Endothelial cell of umbilical vein (primary cell): ENCODE results near the gene GOLGA3. TPM values are rescaled to one million over a fixed set of nuclear protein-coding genes. Genes with fewer than 3 reads are reported as not detected.

Experiments
- BruUV-seq: library from RNA; stranded (reverse); fragments of 400-500 nt; replicated peaks from 2 replicates; lab custom pipeline; 2021; lab: Mats Ljungman, UMichigan
- CTCF ChIA-PET: fragments of 300-600, 350-600 bp; sonication (Branson Sonifier 250); formaldehyde crosslinking; loops from one replicate; lab custom pipeline; 2021; ENCODE audit warnings: antibody characterized with exemption, inconsistent platforms; lab: Charles Lee
- POLR2A ChIA-PET: fragments of 300-600, 350-600 bp; sonication (Branson Sonifier 250); formaldehyde crosslinking; loops from one replicate; lab custom pipeline; 2021; ENCODE audit warnings: antibody characterized with exemption, inconsistent platforms; lab: Charles Lee
- DNase-seq: peaks from one replicate; pipeline ENCODE4 v3.0.0-alpha.2; 2011; ENCODE audit warnings: low read depth, low spot score
- FAIRE-seq: peaks from 2 replicates; lab custom pipeline; 2011; peaks lifted over from hg19 to GRCh38; lab: Jason Lieb, UNC
- H2AFZ ChIP-seq: 2 replicates; pipeline ENCODE4 v1.6.0; 2012; ENCODE audit warnings: low read depth, low read length, control low read depth, inconsistent platforms
- H3K27ac ChIP-seq: 2 replicates; pipeline ENCODE4 v1.5.1; 2011; ENCODE audit warnings: low read depth, mild to moderate bottlenecking, control low read depth, low read length, moderate library complexity; ENCODE audit not compliant: insufficient read depth
- H3K27me3 ChIP-seq, 2 experiments: 2 replicates each; pipeline versions ENCODE4 v1.6.0 to v1.6.1; 2011; ENCODE audit warnings: low read length in 2 of 2, mixed read lengths in 1 of 2; ENCODE audit not compliant: control insufficient read depth in 2 of 2, insufficient read depth in 2 of 2
- H3K36me3 ChIP-seq, 2 experiments: 2 replicates in 1 of 2; 3 replicates in 1 of 2; pipeline ENCODE4 v1.5.1; 2011; ENCODE audit warnings: low read length in 2 of 2, mild to moderate bottlenecking in 1 of 2, moderate library complexity in 1 of 2; ENCODE audit not compliant: control insufficient read depth in 2 of 2, insufficient read depth in 2 of 2; ENCODE audit errors: extremely low read depth in 1 of 2
- H3K4me1 ChIP-seq: 3 replicates; pipeline ENCODE4 v1.5.1; 2011; ENCODE audit warnings: mild to moderate bottlenecking, low read length; ENCODE audit not compliant: control insufficient read depth, insufficient read depth; ENCODE audit errors: extremely low read depth
- H3K4me2 ChIP-seq: 2 replicates; pipeline ENCODE4 v1.6.1; 2011; ENCODE audit warnings: low read length, control low read depth, mixed read lengths; ENCODE audit not compliant: insufficient read depth
- H3K4me3 ChIP-seq, 3 experiments: fragments of 200-600 bp in 1 of 3; sonication (generic), shearing (Covaris generic) in 1 of 3; replicated peaks in 1 of 3; 2 replicates each; pipeline ENCODE4 v1.5.1; 2011 to 2016; ENCODE audit warnings: control low read depth in 3 of 3, low read length in 3 of 3, mild to moderate bottlenecking in 2 of 3, inconsistent platforms in 1 of 3, low read depth in 1 of 3, moderate library complexity in 1 of 3; ENCODE audit not compliant: insufficient read depth in 1 of 3
- H3K79me2 ChIP-seq: 2 replicates; pipeline ENCODE4 v1.6.0; 2012; ENCODE audit warnings: low read length, inconsistent platforms; ENCODE audit not compliant: control insufficient read depth, insufficient read depth
- H3K9ac ChIP-seq: replicated peaks from 2 replicates; pipeline ENCODE3; 2011; ENCODE audit warnings: low read length, control low read depth; ENCODE audit not compliant: insufficient read depth; ENCODE audit errors: extremely low read depth
- H3K9me1 ChIP-seq: replicated peaks from 3 replicates; pipeline ENCODE4 v1.6.0; 2011; ENCODE audit warnings: mild to moderate bottlenecking, low read length; ENCODE audit not compliant: control insufficient read depth, insufficient read depth; ENCODE audit errors: extremely low read depth
- H3K9me3 ChIP-seq: replicated peaks from 2 replicates; pipeline ENCODE4 v1.5.1; 2012; ENCODE audit warnings: low read length, inconsistent platforms; ENCODE audit not compliant: control insufficient read depth, insufficient read depth
- H4K20me1 ChIP-seq: replicated peaks from 2 replicates; pipeline ENCODE3; 2011; ENCODE audit warnings: mild to moderate bottlenecking, low read length; ENCODE audit not compliant: control insufficient read depth, insufficient read depth; ENCODE audit errors: extremely low read depth
- CTCF ChIP-seq, 2 donors: IDR thresholded peaks; 1 replicate in 1 of 2; 2 replicates in 1 of 2; pipeline ENCODE4 v1.5.1; 2011; ENCODE audit warnings: low read length in 2 of 2, mild to moderate bottlenecking in 2 of 2, moderate library complexity in 2 of 2, control low read depth in 1 of 2, inconsistent platforms in 1 of 2, low read depth in 1 of 2; ENCODE audit not compliant: insufficient read depth in 1 of 2; ENCODE audit errors: extremely low read depth in 1 of 2
- EZH2 ChIP-seq: IDR thresholded peaks from 2 replicates; pipeline ENCODE4 v1.6.1; 2012; ENCODE audit warnings: borderline replicate concordance, low read depth, mild to moderate bottlenecking, moderate library complexity, low read length, inconsistent platforms; ENCODE audit not compliant: severe bottlenecking
- FOS ChIP-seq: IDR thresholded peaks from 2 replicates; pipeline ENCODE4 v1.6.1; 2011; ENCODE audit warnings: mild to moderate bottlenecking, low read length, moderate library complexity, borderline replicate concordance; ENCODE audit not compliant: insufficient read depth
- GATA2 ChIP-seq: IDR thresholded peaks from 2 replicates; pipeline ENCODE4 v1.7.0; 2011; ENCODE audit warnings: low read depth, mild to moderate bottlenecking, moderate library complexity, mixed read lengths, low read length; ENCODE audit not compliant: insufficient read length, insufficient read depth
- JUN ChIP-seq: IDR thresholded peaks from 2 replicates; pipeline ENCODE4 v1.6.1; 2011; ENCODE audit warnings: borderline replicate concordance, low read depth; ENCODE audit not compliant: insufficient read length, insufficient read depth
- MYC ChIP-seq: IDR thresholded peaks from one replicate; pipeline ENCODE4 v1.6.1; 2011; ENCODE audit warnings: mild to moderate bottlenecking, low read depth, low read length
- POLR2A ChIP-seq: IDR thresholded peaks from 2 replicates; pipeline ENCODE4 v1.6.1; 2012; ENCODE audit warnings: low read depth, mild to moderate bottlenecking, control low read depth, low read length
- POLR2AphosphoS5 ChIP-seq: IDR thresholded peaks from 2 replicates; pipeline ENCODE4 v1.6.1; 2012; ENCODE audit warnings: low read depth, mild to moderate bottlenecking, control low read depth, low read length, moderate library complexity; ENCODE audit not compliant: insufficient read depth
- dilution Hi-C: fragments of 300-500 bp; cut with MboI; formaldehyde crosslinking; loops from one replicate; pipeline ENCODE4 v1.15.0; 2019; ENCODE audit warnings: low sequenced_read_pairs; ENCODE audit not compliant: extremely low pct_ligation_motif_present
- intact Hi-C: fragments of 100-400 bp; cut with micrococcal nuclease; formaldehyde crosslinking; loops from one replicate; pipeline ENCODE4 v1.10.0; 2022
- polyA plus RNA-seq, 4 experiments: library from polyadenylated mRNA; depleted of rRNA in 3 of 4; stranded (reverse) in 3 of 4; unstranded in 1 of 4; fragments of >200 nt; gene quantifications; 2 replicates each; pipeline versions ENCODE4 v1.2.1 to v1.2.3, GENCODE V29; 2011 to 2012; ENCODE audit warnings: missing spikeins in 1 of 4
- total RNA-seq: library from RNA; stranded (reverse); gene quantifications from 2 replicates; pipeline ENCODE4 v1.2.3, GENCODE V29; 2021
- TF ChIP-seq, protein P1 (sequence below): IDR thresholded peaks from 2 replicates; pipeline ENCODE4 v1.6.1; 2011; ENCODE audit not compliant: insufficient read depth, insufficient read length

GOLGA3 gene
- total and polyA plus RNA-seq, 2 donors (not counting 3 experiments of a cell fraction or from before 2014, with no cell fraction given): 18.4 to 86.0 TPM

GRCh38 chr12:132734206-132734605, 94.5 kb downstream of the GOLGA3 start:
- no TSS peak for BruUV-seq
- H4K20me1 ChIP-seq: no peaks in the 10 kb centered on the region
- POLR2A ChIA-PET: no interaction called here

More at GRCh38 chr12:132734206-132734605, 94.5 kb downstream of the GOLGA3 start:
- Histone ChIP-seq H3K9me3 (no peaks in the 10 kb centered on the region), H2AFZ (no peak overlapping the region), H3K4me3 (no peak overlapping the region), H3K4me2 (no peak overlapping the region), H3K27me3 (no peaks in the 10 kb centered on the region), H3K9me1 (no peaks in the 10 kb centered on the region), H3K9ac (no peak overlapping the region), H3K27ac (no peak overlapping the region), H3K4me1 (no peaks in the 10 kb centered on the region), H3K36me3 (peaks cover 21 to 53% of the 10 kb centered on the region in 2 experiments), H3K79me2 (peaks cover 3% of the 10 kb centered on the region)
- intact Hi-C loops (no loop called here), dilution Hi-C loops (no loop called here)
- CTCF ChIA-PET: no interaction called here
- TF ChIP-seq POLR2A (no peak), FOS (no peak), CTCF (IDR thresholded peaks at IDR 0.05; ENCODE audit: extremely low read depth in 1 of 2, insufficient read depth in 1 of 2, low read depth in 1 of 2, low read length in 2 of 2) (no peak), POLR2AphosphoS5 (no peak), GATA2 (no peak), JUN (no peak), MYC (no peak), EZH2 (no peak)
- TF ChIP-seq, protein P1, sequence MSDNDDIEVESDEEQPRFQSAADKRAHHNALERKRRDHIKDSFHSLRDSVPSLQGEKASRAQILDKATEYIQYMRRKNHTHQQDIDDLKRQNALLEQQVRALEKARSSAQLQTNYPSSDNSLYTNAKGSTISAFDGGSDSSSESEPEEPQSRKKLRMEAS: no peak
- no peak for FAIRE-seq
- no peak for DNase-seq
